HepG2 (cell line): Measurements from ENCODE around the gene LRTM2. TPM values are rescaled to one million over a fixed set of nuclear protein-coding genes. Genes with fewer than 3 reads are reported as not detected.

Experiments
- ARID2 ChIP-seq: sonication (generic); formaldehyde crosslinking; IDR thresholded peaks from 2 replicates; pipeline ENCODE4 v1.8.1; 2022; ENCODE audit warnings: mild to moderate bottlenecking, missing genetic modification reagents, borderline replicate concordance
- BCLAF1 ChIP-seq: fragments of 450-650 bp; IDR thresholded peaks from 2 replicates; pipeline ENCODE4 v1.6.1; 2017; ENCODE audit warnings: mild to moderate bottlenecking
- BRCA1 ChIP-seq: sonication (generic); formaldehyde crosslinking; IDR thresholded peaks from 2 replicates; pipeline ENCODE4 v1.4.0; 2020; ENCODE audit warnings: missing genetic modification reagents
- DDIT3 ChIP-seq: sonication (generic); formaldehyde crosslinking; IDR thresholded peaks from 2 replicates; pipeline ENCODE4 v1.4.0; 2020; ENCODE audit warnings: mild to moderate bottlenecking, missing genetic modification reagents
- HNRNPLL ChIP-seq: fragments of 200-400 bp; formaldehyde crosslinking; IDR thresholded peaks from 2 replicates; pipeline ENCODE4 v1.6.1; 2017; ENCODE audit warnings: mild to moderate bottlenecking, low read depth, low read length; ENCODE audit not compliant: poor library complexity, severe bottlenecking
- LRRFIP1 ChIP-seq: sonication (generic); formaldehyde crosslinking; conservative IDR thresholded peaks from 2 replicates; pipeline ENCODE4 v1.4.0; 2020; ENCODE audit warnings: missing genetic modification reagents
- MXD4 ChIP-seq: IDR thresholded peaks from 2 replicates; pipeline ENCODE4 v1.6.1; 2016; ENCODE audit warnings: mild to moderate bottlenecking, missing biosample characterization, missing genetic modification reagents
- NPAS2 ChIP-seq: sonication (generic); formaldehyde crosslinking; IDR thresholded peaks from 2 replicates; pipeline ENCODE4 v1.8.0; 2022; ENCODE audit warnings: mild to moderate bottlenecking, missing genetic modification reagents, borderline replicate concordance
- NR2F6 ChIP-seq, 2 experiments: IDR thresholded peaks; 2 replicates each; pipeline ENCODE4 v1.6.1; 2016; ENCODE audit warnings: antibody characterized with exemption in 1 of 2, mild to moderate bottlenecking in 1 of 2
- PITX1 ChIP-seq: sonication (generic); formaldehyde crosslinking; IDR thresholded peaks from 2 replicates; pipeline ENCODE4 v1.5.1; 2020; ENCODE audit warnings: mild to moderate bottlenecking, missing genetic modification reagents
- PLSCR1 ChIP-seq: sonication (generic); formaldehyde crosslinking; IDR thresholded peaks from 2 replicates; pipeline ENCODE4 v1.5.0; 2020; ENCODE audit warnings: missing genetic modification reagents, mild to moderate bottlenecking, borderline replicate concordance
- RBM39 ChIP-seq: fragments of 200-400 bp; formaldehyde crosslinking; IDR thresholded peaks from one replicate; pipeline ENCODE4 v1.6.1; 2018; ENCODE audit warnings: antibody characterized with exemption, mild to moderate bottlenecking, low read depth, low read length; ENCODE audit not compliant: poor library complexity, severe bottlenecking
- SETDB1 ChIP-seq: sonication (generic); formaldehyde crosslinking; IDR thresholded peaks from 2 replicates; pipeline ENCODE4 v1.5.1; 2020; ENCODE audit warnings: missing genetic modification reagents, mild to moderate bottlenecking, borderline replicate concordance
- SYNCRIP ChIP-seq: fragments of 200-400 bp; formaldehyde crosslinking; IDR thresholded peaks from 2 replicates; pipeline ENCODE4 v1.6.1; 2018; ENCODE audit warnings: mild to moderate bottlenecking, low read depth, low read length; ENCODE audit not compliant: insufficient read depth
- TBP ChIP-seq: sonication (generic); formaldehyde crosslinking; IDR thresholded peaks from 2 replicates; pipeline ENCODE4 v1.5.0; 2020; ENCODE audit warnings: missing genetic modification reagents
- ZFP37 ChIP-seq: sonication (generic); formaldehyde crosslinking; IDR thresholded peaks from 2 replicates; pipeline ENCODE4 v1.4.0; 2020; ENCODE audit warnings: missing genetic modification reagents, borderline replicate concordance
- ZMAT3 ChIP-seq: sonication (generic); formaldehyde crosslinking; conservative IDR thresholded peaks from 2 replicates; pipeline ENCODE4 v1.7.0; 2021; ENCODE audit warnings: missing genetic modification reagents
- ZNF12 ChIP-seq: sonication (generic); formaldehyde crosslinking; IDR thresholded peaks from 2 replicates; pipeline ENCODE4 v1.5.0; 2020; ENCODE audit warnings: missing genetic modification reagents
- ZNF230 ChIP-seq: sonication (generic); formaldehyde crosslinking; IDR thresholded peaks from 2 replicates; pipeline ENCODE4 v1.4.0; 2020; ENCODE audit warnings: mild to moderate bottlenecking, missing genetic modification reagents
- ZNF512 ChIP-seq: sonication (generic); formaldehyde crosslinking; IDR thresholded peaks from 2 replicates; pipeline ENCODE4 v1.4.0; 2020; ENCODE audit warnings: mild to moderate bottlenecking, missing genetic modification reagents
- ZNF563 ChIP-seq: sonication (generic); formaldehyde crosslinking; IDR thresholded peaks from 2 replicates; pipeline ENCODE4 v1.8.0; 2022; ENCODE audit warnings: mild to moderate bottlenecking, moderate library complexity, missing genetic modification reagents
- ZNF878 ChIP-seq: sonication (generic); formaldehyde crosslinking; IDR thresholded peaks from 2 replicates; pipeline ENCODE4 v1.8.1; 2023; ENCODE audit warnings: mild to moderate bottlenecking, missing genetic modification reagents, moderate library complexity
- polyA plus RNA-seq, 8 experiments: library from polyadenylated mRNA; depleted of rRNA in 3 of 8; stranded (reverse) in 7 of 8; unstranded in 1 of 8; fragments of >200 nt; fragmentation: Illumina TruSeq in 4 of 8; extraction: Trizol in 4 of 8; gene quantifications; 2 replicates each; pipeline versions ENCODE4 v1.2.1 to v1.2.3, GENCODE V29; 2011 to 2016; ENCODE audit warnings: low read depth in 4 of 8, missing spikeins in 1 of 8, mixed read lengths in 1 of 8; ENCODE audit not compliant: insufficient read depth in 1 of 8
- total RNA-seq, 5 experiments: library from RNA; depleted of rRNA; stranded (reverse); fragments of >200 nt; fragmentation: Illumina TruSeq; extraction: Trizol; gene quantifications; 2 replicates each; pipeline ENCODE4 v1.2.3, GENCODE V29; 2016; ENCODE audit warnings: low read depth in 1 of 5

LRTM2 gene
- total and polyA plus RNA-seq, 2 of the 13 experiments (the other 11 are each of a cell fraction or from before 2014, with no cell fraction given) = 0.09 TPM; not detected in 1

GRCh38 chr12:1812650-1813302, 7.6 kb upstream of the LRTM2 start (continued):
- TF ChIP-seq ZNF512 = no peak
- TF ChIP-seq ZFP37 (CRISPR knock-in tag) = 0 out of 2 replicates have a peak, but pooled peaks have one; percentile 38
- 0 out of 2 replicates have a peak, but pooled peaks have one; percentile 26 for TF ChIP-seq ARID2
- no peak for TF ChIP-seq TBP
- no peak for TF ChIP-seq MXD4 (CRISPR knock-in tag)
- no peak for TF ChIP-seq ZNF563 (CRISPR knock-in tag)
- no peak for TF ChIP-seq ZNF12 (CRISPR knock-in tag)
- TF ChIP-seq BCLAF1 = no peak
- no peak for TF ChIP-seq PITX1 (CRISPR knock-in tag)
- TF ChIP-seq DDIT3 = no peak
- peak; percentile 98 for TF ChIP-seq NR2F6 (IDR thresholded peaks at IDR 0.05)
- peak; percentile 98 for TF ChIP-seq NR2F6 (CRISPR knock-in tag; IDR thresholded peaks at IDR 0.05)
- TF ChIP-seq BRCA1 = no peak
- no peak for TF ChIP-seq PLSCR1
- TF ChIP-seq ZNF230 (CRISPR knock-in tag) = no peak
- no peak for TF ChIP-seq ZMAT3 (CRISPR knock-in tag)
- no peak for TF ChIP-seq NPAS2 (CRISPR knock-in tag)
- TF ChIP-seq SYNCRIP = no peak
- no peak; the same call in 1 of the 2 replicates for TF ChIP-seq ZNF878 (CRISPR knock-in tag)
- no peak for TF ChIP-seq RBM39
- no peak for TF ChIP-seq SETDB1 (CRISPR knock-in tag)
- no peak for TF ChIP-seq LRRFIP1 (CRISPR knock-in tag)
- no peak for TF ChIP-seq HNRNPLL
